Naive thymus-derived CD4-positive, alpha-beta T cell (primary cell): ENCODE measurements around the gene SERINC3. TPM values are rescaled to one million over a fixed set of nuclear protein-coding genes. Genes with fewer than 3 reads are reported as not detected.

Experiments used
- ATAC-seq: fragments of 150-1000 bp; cut with Tn5 transposase; 2 replicates; pipeline ENCODE4 v1.10.0; 2021; ENCODE audit warnings: mild to moderate bottlenecking, moderate library complexity
- CTCF ChIA-PET: fragments of 350-600 bp; sonication (Branson Sonifier 250); formaldehyde crosslinking; loops from one replicate; lab custom pipeline; 2021; ENCODE audit warnings: antibody characterized with exemption; lab: Charles Lee
- POLR2A ChIA-PET: fragments of 350-600 bp; sonication (Branson Sonifier 250); formaldehyde crosslinking; loops from one replicate; lab custom pipeline; 2021; ENCODE audit warnings: antibody characterized with exemption, inconsistent platforms; lab: Charles Lee
- DNase-seq, 9 donors: peaks; one replicate each; pipeline versions ENCODE4 v3.0.0 to v3.0.0-alpha.2; 2020 to 2022; ENCODE audit warnings: mixed read lengths in 1 of 9
- H3K27ac ChIP-seq: one replicate; pipeline ENCODE4 v1.7.0; 2013; ENCODE audit warnings: mild to moderate bottlenecking, low read depth, low read length, moderate library complexity
- H3K27me3 ChIP-seq, 2 donors: one replicate each; pipeline ENCODE4 v1.7.0; 2013; ENCODE audit warnings: low read length in 2 of 2, mild to moderate bottlenecking in 2 of 2, moderate library complexity in 2 of 2; ENCODE audit not compliant: control insufficient read depth in 2 of 2, insufficient read depth in 2 of 2
- H3K36me3 ChIP-seq, 3 experiments: 1 replicate in 2 of 3; 2 replicates in 1 of 3; pipeline ENCODE4 v1.7.0; 2013; ENCODE audit warnings: low read length in 3 of 3, mild to moderate bottlenecking in 3 of 3, moderate library complexity in 1 of 3; ENCODE audit not compliant: insufficient read depth in 3 of 3, control insufficient read depth in 2 of 3
- H3K4me1 ChIP-seq, 2 donors: one replicate each; pipeline ENCODE4 v1.7.0; 2013; ENCODE audit warnings: low read length in 2 of 2, mild to moderate bottlenecking in 2 of 2, moderate library complexity in 1 of 2; ENCODE audit not compliant: control insufficient read depth in 2 of 2, insufficient read depth in 2 of 2
- H3K4me3 ChIP-seq: 2 replicates; pipeline ENCODE4 v1.7.0; 2013; ENCODE audit warnings: mild to moderate bottlenecking, low read length
- H3K9me3 ChIP-seq, 3 experiments: 1 replicate in 2 of 3; 2 replicates in 1 of 3; pipeline ENCODE4 v1.7.0; 2013; ENCODE audit warnings: low read length in 3 of 3; ENCODE audit not compliant: control insufficient read depth in 2 of 3
- H3K27ac Mint-ChIP-seq, 9 donors: one replicate each; pipeline ENCODE4 v1.8.0; 2020 to 2022; ENCODE audit warnings: mixed read lengths in 9 of 9, mild to moderate bottlenecking in 8 of 9, moderate library complexity in 5 of 9, inconsistent platforms in 2 of 9
- H3K27me3 Mint-ChIP-seq, 5 donors: one replicate each; pipeline ENCODE4 v1.8.0; 2021 to 2022; ENCODE audit warnings: mixed read lengths in 5 of 5, mild to moderate bottlenecking in 1 of 5
- H3K36me3 Mint-ChIP-seq, 5 donors: one replicate each; pipeline ENCODE4 v1.8.0; 2020 to 2022; ENCODE audit warnings: mixed read lengths in 5 of 5, mild to moderate bottlenecking in 3 of 5, inconsistent platforms in 1 of 5
- H3K4me1 Mint-ChIP-seq, 7 donors: one replicate each; pipeline ENCODE4 v1.8.0; 2020 to 2022; ENCODE audit warnings: mixed read lengths in 7 of 7, mild to moderate bottlenecking in 3 of 7, inconsistent platforms in 1 of 7
- H3K4me3 Mint-ChIP-seq, 10 donors: one replicate each; pipeline ENCODE4 v1.8.0; 2020 to 2022; ENCODE audit warnings: mild to moderate bottlenecking in 10 of 10, mixed read lengths in 10 of 10, moderate library complexity in 6 of 10, inconsistent platforms in 2 of 10
- H3K9me3 Mint-ChIP-seq, 11 donors: one replicate each; pipeline ENCODE4 v1.8.0; 2020 to 2022; ENCODE audit warnings: mixed read lengths in 11 of 11, mild to moderate bottlenecking in 4 of 11, inconsistent platforms in 1 of 11, moderate library complexity in 1 of 11
- intact Hi-C, 2 donors: fragments of 100-400 bp; cut with micrococcal nuclease; formaldehyde crosslinking; loops; one replicate each; pipeline ENCODE4 v1.15.1; 2023
- polyA plus RNA-seq, 2 donors: library from polyadenylated mRNA; unstranded; fragments of 300-500 nt; fragmentation: Illumina TruSeq; gene quantifications; one replicate each; pipeline ENCODE4 v1.2.3, GENCODE V29; 2021
- total RNA-seq, 6 experiments: library from RNA in 5 of 6; stranded (reverse) in 5 of 6; gene quantifications; 1 replicate in 5 of 6; 2 replicates in 1 of 6; pipeline ENCODE4 v1.2.3 and lab custom pipeline; 2021 to 2026

Gene SERINC3
- total and polyA plus RNA-seq, 7 experiments from 2014 or later: 59.7 to 199 (median 82.7) TPM

DNA sequence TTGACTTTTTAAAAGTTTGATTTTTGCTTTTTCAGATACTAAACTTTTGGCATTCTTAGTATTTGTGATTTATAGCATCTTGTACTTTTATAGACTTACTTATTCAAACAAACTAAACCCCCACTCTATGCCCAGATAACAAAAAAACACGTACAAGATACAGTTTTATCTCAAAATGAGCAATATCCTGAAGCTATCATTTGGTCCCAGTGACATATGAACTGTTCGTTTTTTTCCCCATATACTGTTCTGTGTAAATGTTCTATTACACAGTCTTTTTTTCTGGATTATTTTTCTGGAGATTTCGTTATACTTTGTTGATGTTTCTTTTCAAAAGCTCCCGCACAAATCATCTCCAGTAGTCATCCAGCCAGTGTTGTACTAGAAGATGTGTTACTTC, 27.3 kb upstream of the SERINC3 start:
- no peak overlapping the region for H3K27ac ChIP-seq
- Mint-ChIP-seq H3K36me3 (no peaks in the 10 kb centered on the region), H3K9me3 (no peaks in the 10 kb centered on the region), H3K4me1 (peaks cover 0 to 20% (median 7%) of the 10 kb centered on the region in 7 donors), H3K27me3 (peaks cover 0 to 4% (median 0%) of the 10 kb centered on the region in 5 donors), H3K4me3 (peak overlapping the region in 1 of 10 donors; percentile 2), H3K27ac (no peak overlapping the region)
- DNase-seq (no peak), ATAC-seq (no peak)
- intact Hi-C loops: no loop called here
- ChIA-PET CTCF (no interaction called here), POLR2A (no interaction called here)
- H3K9me3 ChIP-seq: no peaks in the 10 kb centered on the region
- no peaks in the 10 kb centered on the region for H3K36me3 ChIP-seq
- H3K4me3 ChIP-seq: no peak overlapping the region
- H3K27me3 ChIP-seq: peaks cover 0 to 2% of the 10 kb centered on the region in 2 donors
- no peaks in the 10 kb centered on the region for H3K4me1 ChIP-seq

DNA sequence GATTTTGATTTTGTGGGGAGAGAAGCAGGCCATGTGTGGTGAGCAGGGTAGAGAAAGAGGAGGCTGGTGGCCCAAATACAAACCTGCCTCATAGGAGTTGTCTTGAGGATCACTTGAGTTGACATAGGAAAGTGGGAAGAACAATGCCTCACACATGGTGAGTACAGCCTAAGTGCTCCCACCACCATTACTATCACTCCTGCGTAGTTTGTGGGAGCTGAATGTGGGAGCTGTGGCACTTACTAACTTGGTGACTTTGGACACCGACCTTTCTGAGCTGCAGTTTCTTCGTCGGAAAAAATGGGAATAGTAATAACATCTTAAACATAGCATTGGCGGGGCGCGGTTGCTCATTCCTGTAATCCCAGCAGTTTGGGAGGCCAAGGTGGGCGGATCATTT, 25.5 kb upstream of the SERINC3 start:
- no peak for DNase-seq
- Histone ChIP-seq H3K4me3 (no peak overlapping the region), H3K27me3 (peaks cover 0 to 2% of the 10 kb centered on the region in 2 donors), H3K4me1 (no peaks in the 10 kb centered on the region), H3K36me3 (no peaks in the 10 kb centered on the region), H3K9me3 (no peaks in the 10 kb centered on the region), H3K27ac (no peak overlapping the region)
- no peak for ATAC-seq
- H3K4me1 Mint-ChIP-seq: peaks cover 0 to 5% (median 0%) of the 10 kb centered on the region in 7 donors
- H3K9me3 Mint-ChIP-seq: no peaks in the 10 kb centered on the region
- peak overlapping the region in 1 of 9 donors; percentile 5 for H3K27ac Mint-ChIP-seq
- intact Hi-C loops: no loop called here
- H3K27me3 Mint-ChIP-seq: peaks cover 0 to 4% (median 0%) of the 10 kb centered on the region in 5 donors
- CTCF ChIA-PET: no interaction called here
- POLR2A ChIA-PET: interaction anchor here (0.7 kb wide), 2 partner anchors 12 to 493 kb away, joined by 3 read pairs; no protein-coding TSS in a partner anchor
- no peaks in the 10 kb centered on the region for H3K36me3 Mint-ChIP-seq
- no peak overlapping the region for H3K4me3 Mint-ChIP-seq

DNA sequence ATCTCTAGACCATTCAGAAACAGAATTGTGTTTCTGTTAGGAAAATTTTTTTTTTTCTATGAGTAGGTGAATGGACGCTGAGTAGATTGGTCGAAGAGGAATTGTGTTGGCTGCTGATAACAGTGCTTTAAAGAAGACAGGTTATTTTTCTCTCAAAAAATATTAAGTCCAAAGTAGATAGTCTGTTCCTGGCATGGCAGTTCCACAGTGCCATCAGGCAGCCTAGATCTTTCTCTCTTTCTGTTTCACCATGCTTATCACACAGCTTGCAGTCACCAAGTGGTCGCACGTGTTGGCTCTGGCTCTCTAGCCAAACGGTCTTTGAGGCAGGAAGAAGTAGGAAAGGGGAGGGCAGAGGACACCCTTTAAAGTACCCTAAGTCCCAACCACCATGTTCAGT, 22.4 kb upstream of the SERINC3 start:
- Mint-ChIP-seq H3K4me3 (no peak overlapping the region), H3K9me3 (no peaks in the 10 kb centered on the region), H3K4me1 (no peaks in the 10 kb centered on the region), H3K27me3 (peaks cover 0 to 4% (median 0%) of the 10 kb centered on the region in 5 donors), H3K27ac (no peak overlapping the region), H3K36me3 (no peaks in the 10 kb centered on the region)
- ChIA-PET POLR2A (no interaction called here), CTCF (no interaction called here)
- no peak overlapping the region for H3K27ac ChIP-seq
- no peaks in the 10 kb centered on the region for H3K36me3 ChIP-seq
- intact Hi-C loops: no loop called here
- H3K9me3 ChIP-seq: no peaks in the 10 kb centered on the region
- ATAC-seq (no peak), DNase-seq (no peak)
- no peak overlapping the region for H3K4me3 ChIP-seq
- peaks cover 0 to 2% of the 10 kb centered on the region in 2 donors for H3K27me3 ChIP-seq
- no peaks in the 10 kb centered on the region for H3K4me1 ChIP-seq

DNA sequence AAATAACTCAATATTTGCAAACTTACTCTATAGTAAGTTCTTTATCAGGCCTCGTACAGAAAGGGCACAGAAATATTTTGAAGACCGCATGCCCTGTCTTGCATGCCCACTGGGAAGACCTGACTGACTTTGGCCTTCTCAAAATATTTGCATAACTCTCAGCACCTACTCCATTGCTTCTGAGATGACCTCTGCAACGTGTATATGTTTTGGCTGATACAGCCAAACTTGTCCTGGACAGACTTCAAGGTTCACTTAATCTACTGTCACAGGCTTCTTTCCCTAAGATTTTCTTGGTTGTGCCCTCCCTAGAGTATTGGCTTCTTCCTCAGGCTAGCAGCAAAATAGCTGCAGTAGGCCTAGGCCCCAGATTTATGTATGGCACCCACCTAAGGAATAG, 21.5 kb upstream of the SERINC3 start:
- Mint-ChIP-seq H3K4me3 (no peak overlapping the region), H3K36me3 (no peaks in the 10 kb centered on the region), H3K27ac (no peak overlapping the region), H3K9me3 (no peaks in the 10 kb centered on the region), H3K27me3 (peaks cover 0 to 4% (median 0%) of the 10 kb centered on the region in 5 donors), H3K4me1 (no peaks in the 10 kb centered on the region)
- no peak overlapping the region for H3K4me3 ChIP-seq
- no peak overlapping the region for H3K27ac ChIP-seq
- DNase-seq (no peak), ATAC-seq (no peak)
- intact Hi-C loops: no loop called here
- H3K36me3 ChIP-seq: no peaks in the 10 kb centered on the region
- no peaks in the 10 kb centered on the region for H3K4me1 ChIP-seq
- ChIA-PET CTCF (interaction anchor here (0.9 kb wide), 1 partner anchor 59 kb away, joined by 4 read pairs; no protein-coding TSS in a partner anchor), POLR2A (interaction anchor here (0.6 to 0.7 kb wide), 2 partner anchors 58 to 938 kb away, joined by 3 to 7 read pairs; no protein-coding TSS in a partner anchor)
- peaks cover 0 to 2% of the 10 kb centered on the region in 2 donors for H3K27me3 ChIP-seq
- H3K9me3 ChIP-seq: no peaks in the 10 kb centered on the region

DNA sequence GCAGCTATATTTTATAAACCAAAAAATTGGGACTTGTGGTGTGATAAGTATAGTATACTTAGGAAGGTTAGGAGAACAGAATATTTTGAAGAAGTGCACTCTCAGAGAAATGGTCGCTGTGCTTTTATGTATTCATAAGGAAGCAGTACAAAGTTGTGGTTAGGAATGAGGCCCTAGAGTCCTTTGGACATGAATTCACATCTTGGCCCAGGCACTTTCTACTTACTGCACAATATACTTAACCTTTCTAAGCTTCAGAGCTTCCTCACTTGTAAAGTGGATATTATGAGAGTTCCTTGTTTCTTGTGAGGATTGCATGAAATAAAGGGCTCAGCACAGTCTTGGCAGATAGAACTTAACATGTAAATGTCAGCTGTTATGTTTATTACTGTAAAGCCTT, 21.0 kb upstream of the SERINC3 start:
- Mint-ChIP-seq H3K27ac (no peak overlapping the region), H3K4me1 (no peaks in the 10 kb centered on the region), H3K9me3 (no peaks in the 10 kb centered on the region), H3K4me3 (no peak overlapping the region), H3K27me3 (peaks cover 0 to 4% (median 0%) of the 10 kb centered on the region in 5 donors), H3K36me3 (no peaks in the 10 kb centered on the region)
- no peaks in the 10 kb centered on the region for H3K9me3 ChIP-seq
- CTCF ChIA-PET: interaction anchor here (0.6 to 0.9 kb wide), 2 partner anchors 60 to 68 kb away, joined by 3 to 4 read pairs; no protein-coding TSS in a partner anchor
- no peaks in the 10 kb centered on the region for H3K27me3 ChIP-seq
- no peaks in the 10 kb centered on the region for H3K4me1 ChIP-seq
- POLR2A ChIA-PET: no interaction called here
- no peaks in the 10 kb centered on the region for H3K36me3 ChIP-seq
- H3K27ac ChIP-seq: no peak overlapping the region
- ATAC-seq: no peak
- intact Hi-C loops: no loop called here
- no peak overlapping the region for H3K4me3 ChIP-seq
- no peak for DNase-seq

DNA sequence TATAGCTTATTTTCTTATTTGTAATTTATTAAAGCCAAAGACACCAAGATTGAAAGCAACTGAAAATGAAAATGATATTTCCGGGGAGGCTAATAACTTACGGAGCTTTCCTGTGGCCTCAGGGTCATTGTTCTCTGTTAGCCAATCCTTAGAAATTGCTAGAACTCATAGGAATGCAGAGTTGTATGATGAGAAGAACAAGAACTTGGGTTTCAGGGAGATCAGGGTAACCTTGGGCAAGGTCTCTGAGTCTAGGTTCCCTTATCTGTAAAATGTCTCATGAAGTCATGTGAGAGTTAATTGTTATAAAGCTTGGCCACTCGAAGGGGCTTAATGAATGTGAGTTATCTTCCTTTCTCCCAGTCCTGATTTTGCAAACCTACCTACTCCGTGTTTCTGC, 20.1 kb upstream of the SERINC3 start:
- Histone ChIP-seq H3K27ac (no peak overlapping the region), H3K36me3 (no peaks in the 10 kb centered on the region), H3K4me1 (no peaks in the 10 kb centered on the region), H3K4me3 (no peak overlapping the region), H3K27me3 (no peaks in the 10 kb centered on the region), H3K9me3 (no peaks in the 10 kb centered on the region)
- H3K27ac Mint-ChIP-seq: no peak overlapping the region
- no peaks in the 10 kb centered on the region for H3K4me1 Mint-ChIP-seq
- ChIA-PET CTCF (no interaction called here), POLR2A (no interaction called here)
- DNase-seq: no peak
- no peak overlapping the region for H3K4me3 Mint-ChIP-seq
- ATAC-seq: no peak
- H3K9me3 Mint-ChIP-seq: no peaks in the 10 kb centered on the region
- no peaks in the 10 kb centered on the region for H3K27me3 Mint-ChIP-seq
- H3K36me3 Mint-ChIP-seq: no peaks in the 10 kb centered on the region
- intact Hi-C loops: no loop called here

DNA sequence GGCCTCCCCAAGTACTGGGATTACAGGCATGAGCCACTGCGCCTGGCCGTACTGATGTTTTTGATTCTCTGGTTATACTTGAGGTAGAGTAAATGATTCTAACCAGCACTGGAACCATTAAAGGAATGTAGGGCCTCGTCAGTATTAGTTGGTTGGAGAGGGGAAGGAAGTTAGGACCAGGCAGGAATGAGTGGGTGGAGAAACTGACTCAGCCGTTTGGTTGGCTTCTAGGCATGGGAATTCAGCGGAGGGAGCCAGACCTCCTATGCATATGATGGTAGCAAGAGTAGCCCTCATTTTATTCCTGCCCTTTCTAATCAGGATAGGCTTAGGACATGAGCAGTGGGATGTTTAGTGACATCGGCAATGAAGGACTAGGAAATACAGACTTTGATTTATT, 19.0 kb upstream of the SERINC3 start:
- CTCF ChIA-PET: interaction anchor here (0.7 kb wide), 1 partner anchor 433 kb away, joined by 5 read pairs; no protein-coding TSS in a partner anchor
- no peaks in the 10 kb centered on the region for H3K36me3 Mint-ChIP-seq
- H3K27me3 Mint-ChIP-seq: peaks cover 0 to 7% (median 0%) of the 10 kb centered on the region in 5 donors
- no peak overlapping the region for H3K4me3 ChIP-seq
- H3K9me3 ChIP-seq: no peaks in the 10 kb centered on the region
- no peak overlapping the region for H3K4me3 Mint-ChIP-seq
- H3K4me1 Mint-ChIP-seq: peaks cover 0 to 4% (median 0%) of the 10 kb centered on the region in 7 donors
- no peaks in the 10 kb centered on the region for H3K27me3 ChIP-seq
- DNase-seq (no peak), ATAC-seq (no peak)
- POLR2A ChIA-PET: no interaction called here
- no peaks in the 10 kb centered on the region for H3K9me3 Mint-ChIP-seq
- H3K27ac Mint-ChIP-seq: no peak overlapping the region
- H3K36me3 ChIP-seq: no peaks in the 10 kb centered on the region
- no peak overlapping the region for H3K27ac ChIP-seq
- intact Hi-C loops: no loop called here
- H3K4me1 ChIP-seq: no peaks in the 10 kb centered on the region
